WTC11 (cell line): ENCODE data around the gene ATP6AP1. TPM values are rescaled to one million over a fixed set of nuclear protein-coding genes. Genes with fewer than 3 reads are reported as not detected.

Experiments
- ATAC-seq: fragments of 200-7000 bp; cut with Tn5 transposase; 2 replicates; pipeline ENCODE4 v1.10.0; 2021; ENCODE audit warnings: mild to moderate bottlenecking, moderate library complexity
- CTCF ChIA-PET: fragments of 300-600 bp; sonication (Branson Sonifier 250); formaldehyde crosslinking; loops from one replicate; lab custom pipeline; 2021; ENCODE audit warnings: antibody characterized with exemption; lab: Charles Lee
- POLR2A ChIA-PET: fragments of 350-600 bp; sonication (Branson Sonifier 250); formaldehyde crosslinking; loops from one replicate; lab custom pipeline; 2021; ENCODE audit warnings: antibody characterized with exemption; lab: Charles Lee
- DNase-seq: peaks from one replicate; pipeline ENCODE4 v3.0.0; 2021; ENCODE audit warnings: low spot score
- H3K27ac Mint-ChIP-seq: 2 replicates; pipeline ENCODE4 v1.8.0; 2021; ENCODE audit warnings: mixed read lengths
- H3K27me3 Mint-ChIP-seq: 2 replicates; pipeline ENCODE4 v1.8.0; 2021; ENCODE audit warnings: low read depth, mild to moderate bottlenecking, moderate library complexity, mixed read lengths
- H3K36me3 Mint-ChIP-seq: 2 replicates; pipeline ENCODE4 v1.8.0; 2021; ENCODE audit warnings: mixed read lengths
- H3K4me1 Mint-ChIP-seq: 2 replicates; pipeline ENCODE4 v1.8.0; 2022; ENCODE audit warnings: mixed read lengths
- H3K4me3 Mint-ChIP-seq: 2 replicates; pipeline ENCODE4 v1.8.0; 2021; ENCODE audit warnings: mild to moderate bottlenecking, moderate library complexity, mixed read lengths
- H3K9me3 Mint-ChIP-seq: 2 replicates; pipeline ENCODE4 v1.8.0; 2021; ENCODE audit warnings: mixed read lengths
- ESRRA ChIP-seq: sonication (generic); formaldehyde crosslinking; IDR thresholded peaks from 2 replicates; pipeline ENCODE4 v1.8.1; 2022; ENCODE audit warnings: mild to moderate bottlenecking, missing genetic modification reagents, borderline replicate concordance
- JUN ChIP-seq: sonication (generic); formaldehyde crosslinking; IDR thresholded peaks from 2 replicates; pipeline ENCODE4 v1.8.0; 2023; ENCODE audit warnings: mild to moderate bottlenecking, missing genetic modification reagents
- PRRX2 ChIP-seq: fragments of 250-450 bp; sonication (Bioruptor Pico); IDR thresholded peaks from 2 replicates; pipeline ENCODE4 v1.8.0; 2021; ENCODE audit warnings: mild to moderate bottlenecking
- ZNF423 ChIP-seq: fragments of 250-450 bp; sonication (Bioruptor Pico); IDR thresholded peaks from 2 replicates; pipeline ENCODE4 v2.1.2; 2022; ENCODE audit warnings: mild to moderate bottlenecking, moderate library complexity
- total RNA-seq: library from RNA; stranded (reverse); gene quantifications from 3 replicates; pipeline ENCODE4 v1.2.3, GENCODE V29; 2021
- TF ChIP-seq, protein P1 (sequence below): sonication (generic); formaldehyde crosslinking; conservative IDR thresholded peaks from 2 replicates; pipeline ENCODE4 v1.8.1; 2023; ENCODE audit warnings: mild to moderate bottlenecking, low read depth, missing genetic modification reagents, moderate library complexity
- TF ChIP-seq, protein P2 (sequence below): fragments of 250-450 bp; sonication (Bioruptor Pico); conservative IDR thresholded peaks from 2 replicates; pipeline ENCODE4 v1.9.0; 2021; ENCODE audit warnings: mild to moderate bottlenecking
- TF ChIP-seq, protein P3 (sequence below): sonication (generic); formaldehyde crosslinking; IDR thresholded peaks from 2 replicates; pipeline ENCODE4 v1.8.0; 2023; ENCODE audit warnings: mild to moderate bottlenecking, missing genetic modification reagents
- TF ChIP-seq, protein P4 (sequence below): sonication (generic); formaldehyde crosslinking; IDR thresholded peaks from 2 replicates; pipeline ENCODE4 v1.8.1; 2023; ENCODE audit warnings: mild to moderate bottlenecking, missing genetic modification reagents
- TF ChIP-seq, protein P5 (sequence below): fragments of 250-450 bp; sonication (Bioruptor Pico); IDR thresholded peaks from 2 replicates; pipeline ENCODE4 v1.9.0; 2021; ENCODE audit warnings: mild to moderate bottlenecking
- TF ChIP-seq, protein P6 (sequence below): sonication (generic); formaldehyde crosslinking; IDR thresholded peaks from 2 replicates; pipeline ENCODE4 v1.8.1; 2022; ENCODE audit warnings: mild to moderate bottlenecking, moderate library complexity, missing genetic modification reagents
- TF ChIP-seq, protein P7 (sequence below): sonication (generic); formaldehyde crosslinking; IDR thresholded peaks from 2 replicates; pipeline ENCODE4 v1.8.1; 2022; ENCODE audit warnings: mild to moderate bottlenecking, missing genetic modification reagents, moderate library complexity, borderline replicate concordance
- TF ChIP-seq, protein P8 (sequence below): fragments of 250-450 bp; sonication (Bioruptor Pico); IDR thresholded peaks from 2 replicates; pipeline ENCODE4 v1.8.0; 2021; ENCODE audit warnings: mild to moderate bottlenecking

The ATP6AP1 gene
- total RNA-seq, 1 experiment from 2014 or later: 43.9 TPM

DNA sequence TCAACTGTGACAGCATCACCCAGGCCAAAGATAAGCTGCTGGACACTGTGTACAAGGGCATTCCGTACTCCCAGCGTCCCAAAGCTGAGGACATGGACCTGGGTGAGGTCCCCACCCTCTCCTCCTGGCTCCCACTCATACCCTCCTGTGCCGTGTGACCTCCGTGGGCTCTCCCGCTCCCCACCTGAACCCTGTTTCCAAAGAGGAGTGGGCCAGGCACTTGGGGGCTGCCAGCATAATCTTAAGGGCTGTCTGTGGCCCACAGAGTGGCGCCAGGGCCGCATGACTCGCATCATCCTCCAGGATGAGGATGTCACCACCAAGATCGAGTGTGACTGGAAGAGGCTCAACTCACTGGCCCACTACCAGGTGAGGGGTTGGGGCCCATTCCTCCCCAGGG, 40.6 kb downstream of the ATP6AP1 start:
- no peak overlapping the region for H3K27ac Mint-ChIP-seq
- H3K9me3 Mint-ChIP-seq: no peaks in the 10 kb centered on the region
- TF ChIP-seq, protein P1, sequence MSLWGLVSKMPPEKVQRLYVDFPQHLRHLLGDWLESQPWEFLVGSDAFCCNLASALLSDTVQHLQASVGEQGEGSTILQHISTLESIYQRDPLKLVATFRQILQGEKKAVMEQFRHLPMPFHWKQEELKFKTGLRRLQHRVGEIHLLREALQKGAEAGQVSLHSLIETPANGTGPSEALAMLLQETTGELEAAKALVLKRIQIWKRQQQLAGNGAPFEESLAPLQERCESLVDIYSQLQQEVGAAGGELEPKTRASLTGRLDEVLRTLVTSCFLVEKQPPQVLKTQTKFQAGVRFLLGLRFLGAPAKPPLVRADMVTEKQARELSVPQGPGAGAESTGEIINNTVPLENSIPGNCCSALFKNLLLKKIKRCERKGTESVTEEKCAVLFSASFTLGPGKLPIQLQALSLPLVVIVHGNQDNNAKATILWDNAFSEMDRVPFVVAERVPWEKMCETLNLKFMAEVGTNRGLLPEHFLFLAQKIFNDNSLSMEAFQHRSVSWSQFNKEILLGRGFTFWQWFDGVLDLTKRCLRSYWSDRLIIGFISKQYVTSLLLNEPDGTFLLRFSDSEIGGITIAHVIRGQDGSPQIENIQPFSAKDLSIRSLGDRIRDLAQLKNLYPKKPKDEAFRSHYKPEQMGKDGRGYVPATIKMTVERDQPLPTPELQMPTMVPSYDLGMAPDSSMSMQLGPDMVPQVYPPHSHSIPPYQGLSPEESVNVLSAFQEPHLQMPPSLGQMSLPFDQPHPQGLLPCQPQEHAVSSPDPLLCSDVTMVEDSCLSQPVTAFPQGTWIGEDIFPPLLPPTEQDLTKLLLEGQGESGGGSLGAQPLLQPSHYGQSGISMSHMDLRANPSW (CRISPR knock-in tag): no peak
- TF ChIP-seq, protein P2, sequence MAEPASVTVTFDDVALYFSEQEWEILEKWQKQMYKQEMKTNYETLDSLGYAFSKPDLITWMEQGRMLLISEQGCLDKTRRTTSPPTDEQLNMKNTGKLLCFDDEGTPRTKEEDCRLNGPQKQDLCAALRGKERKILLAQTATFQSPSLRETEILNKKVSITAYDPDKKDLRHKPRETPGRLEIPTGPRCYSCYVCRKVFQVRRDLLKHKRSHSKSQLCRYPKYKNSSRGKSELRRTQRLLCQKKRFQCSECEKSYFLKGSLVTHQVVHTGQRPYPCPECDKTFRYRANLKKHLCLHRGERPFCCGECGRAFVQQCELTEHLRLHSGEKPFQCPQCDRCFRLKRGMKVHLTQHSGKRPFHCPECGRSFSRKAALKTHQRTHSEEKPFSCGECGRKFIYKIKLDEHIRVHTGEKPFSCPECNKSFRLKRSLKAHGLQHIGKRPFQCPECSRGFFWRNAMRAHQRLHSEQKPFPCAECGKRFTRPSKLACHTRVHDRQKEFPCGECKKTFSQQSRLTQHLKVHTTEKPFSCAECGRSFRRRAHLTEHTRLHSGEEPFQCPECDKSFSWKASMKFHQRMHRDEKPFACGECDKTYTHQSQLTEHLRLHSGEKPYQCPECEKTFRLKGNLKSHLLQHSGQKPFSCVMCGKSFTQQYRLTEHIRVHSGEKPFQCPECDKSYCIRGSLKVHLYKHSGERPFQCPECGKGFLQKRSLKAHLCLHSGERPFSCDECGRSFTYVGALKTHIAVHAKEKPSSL (CRISPR knock-in tag): no peak
- no peak for TF ChIP-seq PRRX2 (CRISPR knock-in tag)
- TF ChIP-seq, all 79 proteins: peak for 0
- Mint-ChIP-seq H3K27me3 (no peaks in the 10 kb centered on the region), H3K36me3 (0 out of 2 replicates have a peak, but pooled peaks cover 2% of the 10 kb centered on the region), H3K4me3 (no peak overlapping the region), H3K4me1 (no peaks in the 10 kb centered on the region)
- ChIA-PET POLR2A (no interaction called here), CTCF (interaction anchor here (0.6 to 1.2 kb wide), 2 partner anchors 58 to 376 kb away, joined by 3 to 6 read pairs; no protein-coding TSS in a partner anchor)
- ATAC-seq (no peak), DNase-seq (no peak)

DNA sequence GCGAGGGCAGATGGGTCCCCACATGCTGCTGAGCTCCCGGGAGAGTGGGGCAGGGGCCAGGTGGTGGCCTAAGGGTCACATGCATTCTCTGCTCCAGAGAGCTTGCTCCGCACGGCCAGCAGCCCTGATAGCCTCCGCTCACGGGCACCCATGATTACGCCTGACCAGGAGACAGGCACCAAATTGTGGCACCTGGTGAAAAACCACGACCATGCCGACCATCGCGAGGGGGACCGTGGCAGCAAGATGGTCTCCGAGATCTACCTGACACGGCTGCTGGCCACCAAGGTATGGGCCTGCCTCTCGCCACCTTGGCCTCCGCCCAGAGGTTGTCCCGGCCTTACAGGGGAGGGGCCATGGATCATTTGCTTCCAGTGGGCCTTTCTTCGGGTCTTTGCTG, 41.4 kb downstream of the ATP6AP1 start:
- 0 out of 2 replicates have a peak, but pooled peaks cover 2% of the 10 kb centered on the region for H3K36me3 Mint-ChIP-seq
- H3K27me3 Mint-ChIP-seq: no peaks in the 10 kb centered on the region
- TF ChIP-seq, protein P3, sequence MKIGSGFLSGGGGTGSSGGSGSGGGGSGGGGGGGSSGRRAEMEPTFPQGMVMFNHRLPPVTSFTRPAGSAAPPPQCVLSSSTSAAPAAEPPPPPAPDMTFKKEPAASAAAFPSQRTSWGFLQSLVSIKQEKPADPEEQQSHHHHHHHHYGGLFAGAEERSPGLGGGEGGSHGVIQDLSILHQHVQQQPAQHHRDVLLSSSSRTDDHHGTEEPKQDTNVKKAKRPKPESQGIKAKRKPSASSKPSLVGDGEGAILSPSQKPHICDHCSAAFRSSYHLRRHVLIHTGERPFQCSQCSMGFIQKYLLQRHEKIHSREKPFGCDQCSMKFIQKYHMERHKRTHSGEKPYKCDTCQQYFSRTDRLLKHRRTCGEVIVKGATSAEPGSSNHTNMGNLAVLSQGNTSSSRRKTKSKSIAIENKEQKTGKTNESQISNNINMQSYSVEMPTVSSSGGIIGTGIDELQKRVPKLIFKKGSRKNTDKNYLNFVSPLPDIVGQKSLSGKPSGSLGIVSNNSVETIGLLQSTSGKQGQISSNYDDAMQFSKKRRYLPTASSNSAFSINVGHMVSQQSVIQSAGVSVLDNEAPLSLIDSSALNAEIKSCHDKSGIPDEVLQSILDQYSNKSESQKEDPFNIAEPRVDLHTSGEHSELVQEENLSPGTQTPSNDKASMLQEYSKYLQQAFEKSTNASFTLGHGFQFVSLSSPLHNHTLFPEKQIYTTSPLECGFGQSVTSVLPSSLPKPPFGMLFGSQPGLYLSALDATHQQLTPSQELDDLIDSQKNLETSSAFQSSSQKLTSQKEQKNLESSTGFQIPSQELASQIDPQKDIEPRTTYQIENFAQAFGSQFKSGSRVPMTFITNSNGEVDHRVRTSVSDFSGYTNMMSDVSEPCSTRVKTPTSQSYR (CRISPR knock-in tag): no peak
- TF ChIP-seq, all 79 proteins: peak for 0
- no peak for DNase-seq
- CTCF ChIA-PET: no interaction called here
- POLR2A ChIA-PET: no interaction called here
- no peaks in the 10 kb centered on the region for H3K9me3 Mint-ChIP-seq
- no peak overlapping the region for H3K27ac Mint-ChIP-seq
- H3K4me1 Mint-ChIP-seq: no peaks in the 10 kb centered on the region
- no peak overlapping the region for H3K4me3 Mint-ChIP-seq
- no peak for ATAC-seq

DNA sequence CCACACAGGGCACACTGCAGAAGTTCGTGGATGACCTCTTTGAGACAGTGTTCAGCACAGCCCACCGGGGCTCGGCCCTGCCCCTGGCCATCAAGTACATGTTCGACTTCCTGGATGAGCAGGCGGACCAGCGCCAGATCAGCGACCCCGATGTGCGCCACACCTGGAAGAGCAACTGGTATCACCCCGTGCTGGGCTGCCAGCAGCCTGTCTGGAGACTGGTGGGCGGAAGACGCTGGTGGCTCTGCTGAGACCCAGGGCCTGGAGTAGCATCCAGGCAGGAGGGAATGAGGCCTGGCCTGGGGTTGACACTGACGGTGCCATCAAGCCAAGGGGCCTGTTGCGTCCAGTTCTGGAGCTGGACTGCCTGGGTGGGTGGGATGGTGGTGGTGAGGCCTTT, 42.0 kb downstream of the ATP6AP1 start:
- H3K4me3 Mint-ChIP-seq: no peak overlapping the region
- CTCF ChIA-PET: no interaction called here
- no peak for DNase-seq
- H3K27ac Mint-ChIP-seq: no peak overlapping the region
- no peaks in the 10 kb centered on the region for H3K9me3 Mint-ChIP-seq
- no peak for ATAC-seq
- H3K36me3 Mint-ChIP-seq: 0 out of 2 replicates have a peak, but pooled peaks cover 2% of the 10 kb centered on the region
- no peaks in the 10 kb centered on the region for H3K27me3 Mint-ChIP-seq
- no peaks in the 10 kb centered on the region for H3K4me1 Mint-ChIP-seq
- POLR2A ChIA-PET: no interaction called here
- TF ChIP-seq, protein P4, sequence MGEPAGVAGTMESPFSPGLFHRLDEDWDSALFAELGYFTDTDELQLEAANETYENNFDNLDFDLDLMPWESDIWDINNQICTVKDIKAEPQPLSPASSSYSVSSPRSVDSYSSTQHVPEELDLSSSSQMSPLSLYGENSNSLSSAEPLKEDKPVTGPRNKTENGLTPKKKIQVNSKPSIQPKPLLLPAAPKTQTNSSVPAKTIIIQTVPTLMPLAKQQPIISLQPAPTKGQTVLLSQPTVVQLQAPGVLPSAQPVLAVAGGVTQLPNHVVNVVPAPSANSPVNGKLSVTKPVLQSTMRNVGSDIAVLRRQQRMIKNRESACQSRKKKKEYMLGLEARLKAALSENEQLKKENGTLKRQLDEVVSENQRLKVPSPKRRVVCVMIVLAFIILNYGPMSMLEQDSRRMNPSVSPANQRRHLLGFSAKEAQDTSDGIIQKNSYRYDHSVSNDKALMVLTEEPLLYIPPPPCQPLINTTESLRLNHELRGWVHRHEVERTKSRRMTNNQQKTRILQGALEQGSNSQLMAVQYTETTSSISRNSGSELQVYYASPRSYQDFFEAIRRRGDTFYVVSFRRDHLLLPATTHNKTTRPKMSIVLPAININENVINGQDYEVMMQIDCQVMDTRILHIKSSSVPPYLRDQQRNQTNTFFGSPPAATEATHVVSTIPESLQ: no peak
- TF ChIP-seq, protein P5, sequence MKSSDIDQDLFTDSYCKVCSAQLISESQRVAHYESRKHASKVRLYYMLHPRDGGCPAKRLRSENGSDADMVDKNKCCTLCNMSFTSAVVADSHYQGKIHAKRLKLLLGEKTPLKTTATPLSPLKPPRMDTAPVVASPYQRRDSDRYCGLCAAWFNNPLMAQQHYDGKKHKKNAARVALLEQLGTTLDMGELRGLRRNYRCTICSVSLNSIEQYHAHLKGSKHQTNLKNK (CRISPR knock-in tag): no peak
- TF ChIP-seq ESRRA (CRISPR knock-in tag) (no peak), JUN (CRISPR knock-in tag) (no peak), ZNF423 (CRISPR knock-in tag) (no peak)
- TF ChIP-seq, protein P6, sequence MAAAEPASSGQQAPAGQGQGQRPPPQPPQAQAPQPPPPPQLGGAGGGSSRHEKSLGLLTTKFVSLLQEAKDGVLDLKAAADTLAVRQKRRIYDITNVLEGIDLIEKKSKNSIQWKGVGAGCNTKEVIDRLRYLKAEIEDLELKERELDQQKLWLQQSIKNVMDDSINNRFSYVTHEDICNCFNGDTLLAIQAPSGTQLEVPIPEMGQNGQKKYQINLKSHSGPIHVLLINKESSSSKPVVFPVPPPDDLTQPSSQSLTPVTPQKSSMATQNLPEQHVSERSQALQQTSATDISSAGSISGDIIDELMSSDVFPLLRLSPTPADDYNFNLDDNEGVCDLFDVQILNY (CRISPR knock-in tag): no peak
- TF ChIP-seq, protein P7, sequence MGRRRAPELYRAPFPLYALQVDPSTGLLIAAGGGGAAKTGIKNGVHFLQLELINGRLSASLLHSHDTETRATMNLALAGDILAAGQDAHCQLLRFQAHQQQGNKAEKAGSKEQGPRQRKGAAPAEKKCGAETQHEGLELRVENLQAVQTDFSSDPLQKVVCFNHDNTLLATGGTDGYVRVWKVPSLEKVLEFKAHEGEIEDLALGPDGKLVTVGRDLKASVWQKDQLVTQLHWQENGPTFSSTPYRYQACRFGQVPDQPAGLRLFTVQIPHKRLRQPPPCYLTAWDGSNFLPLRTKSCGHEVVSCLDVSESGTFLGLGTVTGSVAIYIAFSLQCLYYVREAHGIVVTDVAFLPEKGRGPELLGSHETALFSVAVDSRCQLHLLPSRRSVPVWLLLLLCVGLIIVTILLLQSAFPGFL (CRISPR knock-in tag): no peak
- TF ChIP-seq, protein P2 (CRISPR knock-in tag): no peak
- TF ChIP-seq, protein P8, sequence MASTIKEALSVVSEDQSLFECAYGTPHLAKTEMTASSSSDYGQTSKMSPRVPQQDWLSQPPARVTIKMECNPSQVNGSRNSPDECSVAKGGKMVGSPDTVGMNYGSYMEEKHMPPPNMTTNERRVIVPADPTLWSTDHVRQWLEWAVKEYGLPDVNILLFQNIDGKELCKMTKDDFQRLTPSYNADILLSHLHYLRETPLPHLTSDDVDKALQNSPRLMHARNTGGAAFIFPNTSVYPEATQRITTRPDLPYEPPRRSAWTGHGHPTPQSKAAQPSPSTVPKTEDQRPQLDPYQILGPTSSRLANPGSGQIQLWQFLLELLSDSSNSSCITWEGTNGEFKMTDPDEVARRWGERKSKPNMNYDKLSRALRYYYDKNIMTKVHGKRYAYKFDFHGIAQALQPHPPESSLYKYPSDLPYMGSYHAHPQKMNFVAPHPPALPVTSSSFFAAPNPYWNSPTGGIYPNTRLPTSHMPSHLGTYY (CRISPR knock-in tag): no peak
